Subcutaneous adipose tissue (tissue), 4 donors: Measurements from ENCODE around the gene EVA1A. TPM values are rescaled to one million over a fixed set of nuclear protein-coding genes. Genes with fewer than 3 reads are reported as not detected.

Experiments used
- total RNA-seq, 4 donors: library from RNA; depleted of rRNA; stranded (reverse); fragments of >200 nt; gene quantifications; one replicate each; pipeline ENCODE4 v1.1.0, GENCODE V29; 2016
- TF ChIP-seq, protein P1 (sequence below): fragments of 450-650 bp; IDR thresholded peaks from one replicate; pipeline ENCODE4 v1.5.1; 2016; ENCODE audit warnings: low read depth, mild to moderate bottlenecking, control low read depth, antibody characterized with exemption, moderate library complexity

EVA1A gene
- total RNA-seq, 4 donors from 2014 or later = 0.33 to 1.9 TPM; not detected in 2

DNA sequence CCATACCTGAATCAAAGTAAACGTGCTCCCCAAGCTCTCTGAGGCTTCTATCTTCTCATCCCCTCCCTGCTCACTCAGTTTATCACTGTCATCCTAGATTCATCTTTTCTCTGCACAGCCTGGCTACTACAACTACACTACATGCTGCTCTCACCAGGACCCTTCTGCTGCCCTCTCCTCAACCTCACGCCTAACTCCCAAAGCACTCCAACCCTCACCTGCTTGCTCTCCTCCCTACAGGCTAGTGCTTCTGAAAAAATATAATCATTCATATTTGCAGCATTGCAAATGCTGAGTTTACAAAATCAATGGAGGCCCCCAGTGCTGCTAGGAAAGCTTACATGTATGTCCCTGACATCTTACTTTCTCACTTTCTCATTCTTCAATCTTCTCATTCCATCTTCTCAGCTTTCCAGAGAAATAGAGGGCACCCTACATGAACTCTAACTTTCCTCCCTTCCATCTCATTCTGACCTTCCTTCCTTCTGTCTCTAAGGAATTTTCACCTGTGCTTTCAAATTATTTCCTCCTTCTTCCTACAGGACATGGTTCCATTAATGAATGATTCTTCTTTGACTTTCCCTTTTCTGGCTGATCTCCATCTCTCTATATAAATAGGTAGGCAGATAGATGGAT lies 36.3 kb downstream of the EVA1A start:
- TF ChIP-seq, protein P1, sequence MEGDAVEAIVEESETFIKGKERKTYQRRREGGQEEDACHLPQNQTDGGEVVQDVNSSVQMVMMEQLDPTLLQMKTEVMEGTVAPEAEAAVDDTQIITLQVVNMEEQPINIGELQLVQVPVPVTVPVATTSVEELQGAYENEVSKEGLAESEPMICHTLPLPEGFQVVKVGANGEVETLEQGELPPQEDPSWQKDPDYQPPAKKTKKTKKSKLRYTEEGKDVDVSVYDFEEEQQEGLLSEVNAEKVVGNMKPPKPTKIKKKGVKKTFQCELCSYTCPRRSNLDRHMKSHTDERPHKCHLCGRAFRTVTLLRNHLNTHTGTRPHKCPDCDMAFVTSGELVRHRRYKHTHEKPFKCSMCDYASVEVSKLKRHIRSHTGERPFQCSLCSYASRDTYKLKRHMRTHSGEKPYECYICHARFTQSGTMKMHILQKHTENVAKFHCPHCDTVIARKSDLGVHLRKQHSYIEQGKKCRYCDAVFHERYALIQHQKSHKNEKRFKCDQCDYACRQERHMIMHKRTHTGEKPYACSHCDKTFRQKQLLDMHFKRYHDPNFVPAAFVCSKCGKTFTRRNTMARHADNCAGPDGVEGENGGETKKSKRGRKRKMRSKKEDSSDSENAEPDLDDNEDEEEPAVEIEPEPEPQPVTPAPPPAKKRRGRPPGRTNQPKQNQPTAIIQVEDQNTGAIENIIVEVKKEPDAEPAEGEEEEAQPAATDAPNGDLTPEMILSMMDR = no peak

DNA sequence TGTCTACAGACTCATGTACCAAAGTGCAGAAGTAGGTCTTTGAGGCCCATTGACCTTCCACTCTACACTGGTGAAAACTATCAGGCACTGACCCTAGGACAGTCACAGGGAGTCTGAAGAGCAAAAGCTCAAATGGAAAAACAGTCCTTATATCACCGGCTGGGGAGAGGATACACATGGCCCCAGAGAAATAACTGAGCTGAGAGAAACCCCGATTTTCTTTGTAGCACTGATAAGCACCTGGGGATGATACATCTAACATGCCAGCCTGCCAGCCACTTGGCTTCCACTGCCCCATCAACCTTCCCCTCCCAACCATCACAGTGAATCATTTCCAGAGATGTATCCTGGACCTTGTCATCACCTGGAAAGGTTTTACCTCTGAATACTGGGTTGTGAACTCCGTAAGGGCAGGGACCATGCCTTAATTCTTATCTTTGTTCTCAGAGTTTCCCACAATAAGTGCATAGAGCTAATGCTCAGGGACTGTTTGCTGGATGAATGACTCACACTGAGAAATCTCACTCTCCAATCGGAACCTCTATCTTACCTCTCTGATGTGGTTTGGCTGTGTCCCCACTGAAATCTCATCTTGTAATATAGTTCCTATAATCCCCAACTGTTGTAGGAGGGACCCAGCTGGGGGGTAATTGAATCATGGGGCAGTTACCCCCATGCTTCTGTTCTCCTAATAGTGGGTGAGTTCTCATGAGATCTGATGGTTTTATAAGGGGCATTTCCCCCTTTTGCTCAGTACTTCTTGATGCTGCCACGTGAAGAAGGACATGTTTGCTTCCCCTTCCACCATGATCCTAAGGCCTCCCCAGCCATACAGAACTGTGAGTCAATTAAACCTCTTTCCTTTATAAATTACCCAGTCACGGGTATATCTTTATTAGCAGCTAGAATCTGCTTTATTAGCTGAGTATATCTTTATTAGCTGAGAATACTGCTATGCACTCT lies 37.1 kb downstream of the EVA1A start:
- TF ChIP-seq, protein P1 = no peak

DNA sequence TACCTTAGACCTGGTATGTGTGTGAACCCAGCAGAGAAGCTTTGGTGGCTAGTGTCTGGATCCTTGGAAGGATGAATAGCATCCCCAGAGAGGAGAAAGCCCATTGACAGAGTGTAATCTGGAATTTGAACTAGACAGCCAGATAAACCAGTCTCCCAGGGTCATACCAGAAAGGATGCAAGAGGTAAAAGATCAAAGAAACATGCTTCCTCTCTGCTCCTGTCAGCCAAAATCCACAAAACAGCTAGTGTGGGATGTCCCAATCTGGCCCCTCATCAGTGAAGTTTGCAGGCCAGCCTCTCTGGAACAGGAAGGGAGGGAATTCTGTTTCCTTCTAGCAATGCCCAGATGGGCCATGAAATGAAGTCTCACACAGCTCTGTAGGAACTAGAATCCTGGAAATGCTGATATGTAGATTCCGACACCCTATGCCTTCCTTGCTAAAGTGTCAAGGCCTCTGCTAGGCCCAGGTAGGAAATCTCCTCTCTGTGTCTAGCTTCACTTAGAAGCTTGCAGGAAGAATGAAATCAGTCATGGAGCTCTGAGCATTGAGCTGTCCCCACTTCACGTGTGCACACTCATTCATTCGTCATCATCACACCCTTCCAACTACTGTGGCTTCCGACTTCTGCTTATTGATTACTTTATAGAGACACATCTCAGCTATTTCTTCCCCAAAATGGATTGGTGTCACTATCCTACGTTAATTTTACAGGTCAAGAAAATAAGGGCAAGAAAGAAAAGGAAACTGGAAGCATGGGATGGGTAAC lies 38.0 kb downstream of the EVA1A start:
- TF ChIP-seq, protein P1 = no peak

DNA sequence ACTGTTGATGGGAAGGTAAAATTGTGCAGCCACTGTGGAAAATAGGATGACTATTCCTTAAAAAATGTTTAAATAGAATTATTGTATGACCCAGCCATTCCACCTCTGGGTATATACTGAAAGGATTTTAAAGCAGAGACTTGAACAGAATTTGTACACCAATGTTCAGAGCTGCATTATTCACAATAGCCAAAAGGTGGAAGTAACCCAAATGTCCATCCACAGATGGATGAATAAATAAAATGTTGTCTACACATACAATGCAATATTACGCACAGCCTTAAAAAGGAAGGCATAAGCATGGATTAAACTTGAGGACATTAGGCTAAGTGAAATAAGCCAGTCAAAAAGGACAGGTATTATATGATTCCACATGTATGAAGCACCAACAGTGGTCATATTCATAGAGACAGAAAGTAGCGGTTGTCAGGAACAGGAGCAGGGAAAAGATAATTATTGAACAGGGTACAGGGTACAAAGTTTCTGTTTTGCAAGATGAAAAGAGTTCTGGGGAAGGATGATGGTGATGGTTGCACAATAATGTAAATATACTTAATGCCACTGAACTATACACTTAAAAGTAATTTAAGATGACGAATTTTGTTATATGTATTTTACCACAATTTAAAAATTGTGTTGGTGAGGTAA lies 39.4 kb downstream of the EVA1A start:
- TF ChIP-seq, protein P1 = no peak

DNA sequence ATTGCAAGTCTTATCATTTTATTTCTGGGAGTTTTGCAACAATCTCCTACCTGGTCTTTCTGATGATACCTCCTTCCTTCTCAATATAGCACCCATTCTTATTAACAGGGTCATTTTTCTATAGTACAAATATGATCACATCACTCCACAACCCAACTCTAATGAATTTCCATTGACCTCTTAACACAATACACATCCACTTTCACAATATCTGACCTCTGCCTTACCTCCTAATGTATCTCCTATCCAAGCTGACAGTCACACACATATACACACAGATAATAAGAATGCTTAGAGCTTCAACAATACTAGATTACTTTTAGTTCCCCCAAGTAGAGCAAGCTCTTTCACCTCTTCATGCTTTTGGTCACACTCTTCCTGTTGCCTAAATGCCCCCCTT lies 40.9 kb downstream of the EVA1A start:
- TF ChIP-seq, protein P1 = no peak

DNA sequence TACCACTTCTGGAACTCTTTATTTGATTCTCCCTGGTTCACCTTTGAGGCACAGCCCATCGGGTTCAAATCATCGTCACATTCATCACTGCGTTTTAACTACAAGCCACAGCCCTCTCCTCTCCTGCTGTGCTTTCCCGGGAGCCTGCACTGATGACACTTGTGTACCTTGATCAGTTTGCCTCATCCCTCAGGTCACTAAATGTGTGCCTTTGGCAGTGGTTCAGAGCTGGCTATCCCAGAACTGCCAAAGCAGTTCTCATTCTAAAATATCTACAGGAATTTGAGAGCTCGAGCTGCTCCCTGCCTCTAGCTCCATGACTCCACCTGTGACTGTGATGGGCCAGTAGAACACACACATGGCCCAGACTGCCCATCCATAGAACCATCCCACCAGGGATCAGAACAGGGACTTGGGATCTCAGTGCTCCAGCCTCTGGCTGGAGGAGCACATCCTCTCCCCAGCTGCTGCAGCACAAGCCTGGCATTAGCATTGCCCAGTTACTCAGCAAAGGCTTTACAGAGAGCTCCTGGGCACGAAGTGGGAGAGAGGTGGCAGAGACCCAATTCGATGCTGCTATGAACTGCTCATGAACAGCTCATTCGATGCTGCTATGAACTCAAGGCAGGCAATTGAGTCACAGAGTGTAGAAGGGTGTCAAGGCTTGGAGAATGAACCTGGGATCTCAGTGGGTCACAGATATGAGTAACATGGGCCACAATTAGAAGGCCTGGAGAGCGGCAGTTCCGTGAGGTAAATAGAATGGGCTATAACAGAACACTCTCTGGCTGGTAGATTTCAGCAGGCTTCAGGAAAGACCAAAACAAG lies 41.9 kb downstream of the EVA1A start:
- TF ChIP-seq, protein P1 = no peak
